Endodermal cell (in vitro differentiated cells): ENCODE measurements around the gene RBBP7. TPM values are rescaled to one million over a fixed set of nuclear protein-coding genes. Genes with fewer than 3 reads are reported as not detected.
"Not testable (repeated sequence)": the region's sequence is repeated elsewhere in the genome, so short reads cannot be mapped to it uniquely, and the experiment has no call there.

Source experiments
- DNase-seq: peaks from one replicate; pipeline ENCODE4 v3.0.0-alpha.2; 2017
- H3K27ac ChIP-seq: 2 replicates; pipeline ENCODE4 v1.5.1; 2013; ENCODE audit warnings: mild to moderate bottlenecking, low read depth, low read length, moderate library complexity
- H3K27me3 ChIP-seq: 2 replicates; pipeline ENCODE4 v1.6.1; 2013; ENCODE audit warnings: mild to moderate bottlenecking, low read length, moderate library complexity; ENCODE audit not compliant: insufficient read depth, control insufficient read depth, poor library complexity, severe bottlenecking
- H3K36me3 ChIP-seq: 2 replicates; pipeline ENCODE4 v1.7.0; 2013; ENCODE audit warnings: mild to moderate bottlenecking, low read length, moderate library complexity; ENCODE audit not compliant: control insufficient read depth, insufficient read depth
- H3K4me1 ChIP-seq: one replicate; pipeline ENCODE4 v1.7.0; 2013; ENCODE audit warnings: low read length; ENCODE audit not compliant: control insufficient read depth, insufficient read depth
- H3K4me3 ChIP-seq: 2 replicates; pipeline ENCODE4 v1.5.1; 2013; ENCODE audit warnings: mild to moderate bottlenecking, low read length, moderate library complexity
- H3K9ac ChIP-seq: 2 replicates; pipeline ENCODE4 v1.6.1; 2013; ENCODE audit warnings: mild to moderate bottlenecking, low read length, moderate library complexity; ENCODE audit not compliant: poor library complexity, severe bottlenecking; ENCODE audit errors: extremely low read depth
- H3K9me3 ChIP-seq: 2 replicates; pipeline ENCODE4 v1.6.1; 2013; ENCODE audit warnings: mild to moderate bottlenecking, low read length, moderate library complexity; ENCODE audit not compliant: control insufficient read depth
- H3K27ac Mint-ChIP-seq: 2 replicates; pipeline ENCODE4 v1.8.0; 2020; ENCODE audit warnings: mixed read lengths
- H3K27me3 Mint-ChIP-seq: 2 replicates; pipeline ENCODE4 v1.8.0; 2021; ENCODE audit warnings: mild to moderate bottlenecking, mixed read lengths; ENCODE audit not compliant: insufficient read depth
- H3K36me3 Mint-ChIP-seq: 2 replicates; pipeline ENCODE4 v1.8.0; 2020; ENCODE audit warnings: low read depth, mixed read lengths
- H3K4me1 Mint-ChIP-seq: 2 replicates; pipeline ENCODE4 v1.8.0; 2020; ENCODE audit warnings: mixed read lengths
- H3K4me3 Mint-ChIP-seq: 2 replicates; pipeline ENCODE4 v1.8.0; 2020; ENCODE audit warnings: mild to moderate bottlenecking, moderate library complexity, mixed read lengths
- H3K9me3 Mint-ChIP-seq: 2 replicates; pipeline ENCODE4 v1.8.0; 2020; ENCODE audit warnings: mild to moderate bottlenecking, mixed read lengths
- CTCF ChIP-seq: fragments of 200-600 bp; sonication (generic); conservative IDR thresholded peaks from 2 replicates; pipeline ENCODE4 v1.5.0; 2021; ENCODE audit warnings: antibody characterized with exemption, mild to moderate bottlenecking
- WGBS, 2 experiments: methylation state at CpG; one replicate each; pipeline versions ENCODE4 v1.1.5 to v1.1.7; 2013; ENCODE audit warnings: missing lambda C conversion rate in 2 of 2, mixed read lengths in 1 of 2; ENCODE audit not compliant: insufficient coverage in 1 of 2, insufficient read length in 1 of 2; 5-methylcytosine and 5-hydroxymethylcytosine counted together
- total RNA-seq, 2 donors: library from RNA; stranded (reverse); fragmentation: NEBNext Ultra II Directional in 1 of 2; extraction: Animal tissue kit (Norgen Biotek cat#: 25700) in 1 of 2; gene quantifications; 2 replicates in 1 of 2; 3 replicates in 1 of 2; pipeline ENCODE4 v1.2.1, GENCODE V29; 2021

RBBP7 gene
- total RNA-seq, 2 donors from 2014 or later, result 135 to 239 TPM

- H3K9ac ChIP-seq, result no peak overlapping the region
- no peaks in the 10 kb centered on the region for H3K9me3 ChIP-seq
- H3K36me3 Mint-ChIP-seq, result peaks cover 88% of the 10 kb centered on the region
- H3K27ac Mint-ChIP-seq, result no peak overlapping the region
- no peak overlapping the region for H3K4me3 ChIP-seq
- no peak for TF ChIP-seq CTCF
- H3K4me1 ChIP-seq, result no peaks in the 10 kb centered on the region
- DNase-seq, result no peak
- H3K27me3 ChIP-seq, result no peaks in the 10 kb centered on the region
- no peaks in the 10 kb centered on the region for H3K27me3 Mint-ChIP-seq
- H3K36me3 ChIP-seq, result peaks cover 82% of the 10 kb centered on the region
- H3K9me3 Mint-ChIP-seq, result peaks cover 12% of the 10 kb centered on the region
- H3K4me3 Mint-ChIP-seq, result no peak overlapping the region
- no peaks in the 10 kb centered on the region for H3K4me1 Mint-ChIP-seq
- no peak overlapping the region for H3K27ac ChIP-seq
These were observed 13.4 kb downstream of the RBBP7 start for GRCh38 chrX:16856744-16857143.

- not testable (repeated sequence) for H3K4me1 Mint-ChIP-seq
- peaks cover 82% of the 10 kb centered on the region for H3K36me3 ChIP-seq
These were observed 14.1 kb downstream of the RBBP7 start for GRCh38 chrX:16856076-16856404.

GRCh38 chrX:16855363-16856075, 14.6 kb downstream of the RBBP7 start:
- Mint-ChIP-seq H3K9me3 (peaks cover 12% of the 10 kb centered on the region), H3K27ac (no peak overlapping the region), H3K4me1 (no peaks in the 10 kb centered on the region), H3K4me3 (no peak overlapping the region), H3K36me3 (peaks cover 88% of the 10 kb centered on the region), H3K27me3 (no peaks in the 10 kb centered on the region)
- Histone ChIP-seq H3K27me3 (no peaks in the 10 kb centered on the region), H3K27ac (no peak overlapping the region), H3K4me1 (no peaks in the 10 kb centered on the region), H3K9me3 (no peaks in the 10 kb centered on the region), H3K9ac (no peak overlapping the region), H3K36me3 (peaks cover 81% of the 10 kb centered on the region), H3K4me3 (no peak overlapping the region)
- DNase-seq, result no peak
- WGBS, 2 experiments, result 97% methylated on average over 4 of the region's 5 CpGs; no CpG with 5 or more reads in 1 of the 2 experiments
- no peak for TF ChIP-seq CTCF

More at GRCh38 chrX:16856076-16856404, 14.1 kb downstream of the RBBP7 start:
- WGBS, 2 experiments, result 94 to 98% methylated on average over 2 of the region's 2 CpGs
- H3K4me3 Mint-ChIP-seq, H3K27me3 Mint-ChIP-seq, H3K27ac ChIP-seq, H3K4me3 ChIP-seq, H3K4me1 ChIP-seq, DNase-seq, H3K27me3 ChIP-seq, H3K9me3 ChIP-seq, H3K27ac Mint-ChIP-seq, H3K9ac ChIP-seq: not testable (repeated sequence)
- Mint-ChIP-seq H3K9me3 (peaks cover 12% of the 10 kb centered on the region), H3K36me3 (peaks cover 88% of the 10 kb centered on the region)

- TF ChIP-seq CTCF, result no peak
- H3K36me3 Mint-ChIP-seq, result peaks cover 88% of the 10 kb centered on the region
- H3K27me3 Mint-ChIP-seq, result no peaks in the 10 kb centered on the region
- WGBS, 2 experiments, result 81% methylated on average over 2 of the region's 3 CpGs; no CpG with 5 or more reads in 1 of the 2 experiments
- Histone ChIP-seq H3K4me3 (no peak overlapping the region), H3K9ac (no peak overlapping the region), H3K27ac (no peak overlapping the region), H3K9me3 (no peaks in the 10 kb centered on the region), H3K27me3 (no peaks in the 10 kb centered on the region), H3K36me3 (peaks cover 83% of the 10 kb centered on the region), H3K4me1 (no peaks in the 10 kb centered on the region)
- no peak overlapping the region for H3K27ac Mint-ChIP-seq
- no peaks in the 10 kb centered on the region for H3K4me1 Mint-ChIP-seq
- peaks cover 12% of the 10 kb centered on the region for H3K9me3 Mint-ChIP-seq
- H3K4me3 Mint-ChIP-seq, result no peak overlapping the region
- no peak for DNase-seq
These were observed 16.6 kb downstream of the RBBP7 start for GRCh38 chrX:16853537-16853936.
